Stimulated activated CD4-positive, alpha-beta T cell treated with anti-CD3 and anti-CD28 coated beads, Interleukin-1b, Interleukin-23, amount 100 ng/mL, for 48 hours (primary cell): ENCODE results near the gene CHAC2.
"Not testable (repeated sequence)": the region's sequence is repeated elsewhere in the genome, so short reads cannot be mapped to it uniquely, and the experiment has no call there.

Source experiments
- DNase-seq: peaks from one replicate; pipeline ENCODE4 v3.0.0-alpha.2; 2020

The CHAC2 gene

DNA sequence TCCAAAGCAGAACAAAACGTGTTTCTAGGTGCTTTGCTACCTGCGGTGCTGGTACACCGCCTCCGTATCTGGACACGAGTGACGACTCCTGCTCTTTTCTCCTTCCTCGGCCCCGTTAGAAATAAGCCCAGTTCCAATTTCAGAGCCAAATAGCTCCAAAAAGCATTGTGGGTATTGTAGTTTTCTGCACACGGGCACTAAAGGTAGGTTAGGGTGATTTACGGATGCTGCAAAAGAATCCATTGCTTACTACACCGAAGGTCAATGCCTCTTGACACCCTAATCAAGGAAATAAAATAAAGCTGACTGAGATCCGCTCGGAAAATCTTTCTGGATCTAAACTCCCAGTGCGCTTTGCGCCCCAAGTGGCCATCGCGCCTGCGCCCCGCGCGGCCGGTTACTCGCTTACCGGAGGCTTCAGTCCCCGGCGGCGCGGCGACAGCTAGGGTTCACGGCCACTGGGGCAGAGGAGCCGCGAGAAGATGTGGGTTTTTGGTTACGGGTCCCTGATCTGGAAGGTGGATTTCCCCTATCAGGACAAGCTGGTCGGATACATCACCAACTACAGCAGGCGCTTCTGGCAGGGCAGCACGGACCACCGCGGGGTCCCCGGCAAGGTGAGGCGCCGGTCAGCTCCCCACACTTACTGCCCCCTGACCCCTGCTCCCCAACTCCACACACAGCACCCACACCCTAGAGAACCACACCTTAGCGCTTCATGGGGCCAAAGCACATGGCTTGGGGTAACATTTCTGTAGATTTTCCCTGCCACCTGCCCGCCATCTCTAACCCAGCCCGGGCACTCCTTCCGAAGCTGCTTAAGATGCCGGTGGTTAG is at the start of gene CHAC2:
TSS of gene CHAC2 (plus strand) at position 400 of the 837 bp plus-strand sequence. CDS start at position 483, 83 bp downstream.
- DNase-seq, result peak; percentile 88

DNA sequence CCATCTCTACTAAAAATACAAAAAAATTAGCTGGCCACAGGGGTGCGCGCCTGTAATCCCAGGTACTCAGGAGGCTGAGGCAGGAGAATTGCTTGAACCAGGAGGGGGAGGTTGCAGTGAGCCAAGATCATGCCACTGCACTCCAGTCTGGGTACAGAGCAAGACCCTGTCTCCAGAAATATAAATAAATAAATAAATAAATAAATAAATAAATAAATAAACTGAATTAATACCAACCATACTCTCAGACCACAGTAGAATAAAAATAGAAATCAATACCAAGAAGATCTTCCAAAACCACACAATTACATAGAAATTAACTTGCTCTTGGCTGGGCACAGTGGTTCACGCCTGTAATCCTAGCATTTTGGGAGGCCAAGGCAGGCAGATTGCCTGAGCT is 46.7 kb upstream of the CHAC2 start:
- not testable (repeated sequence) for DNase-seq

DNA sequence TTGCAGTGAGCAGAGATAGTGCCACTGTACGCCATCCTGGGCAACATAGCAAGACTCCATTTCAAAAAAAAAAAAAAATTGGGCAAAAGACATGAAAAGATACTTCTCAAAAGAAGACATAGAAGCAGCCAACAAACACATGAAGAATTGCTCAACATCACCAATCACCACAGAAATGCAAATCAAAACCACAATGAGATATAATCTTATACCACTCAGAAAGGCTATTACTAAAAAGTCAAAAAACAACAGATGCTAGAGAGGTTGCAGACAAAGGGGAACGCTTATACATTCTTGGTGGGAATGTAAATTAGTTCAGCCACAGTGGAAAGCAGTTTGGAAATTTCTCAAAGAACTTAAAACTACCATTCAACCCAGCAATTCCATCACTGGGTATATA is 43.1 kb upstream of the CHAC2 start:
- no peak for DNase-seq

DNA sequence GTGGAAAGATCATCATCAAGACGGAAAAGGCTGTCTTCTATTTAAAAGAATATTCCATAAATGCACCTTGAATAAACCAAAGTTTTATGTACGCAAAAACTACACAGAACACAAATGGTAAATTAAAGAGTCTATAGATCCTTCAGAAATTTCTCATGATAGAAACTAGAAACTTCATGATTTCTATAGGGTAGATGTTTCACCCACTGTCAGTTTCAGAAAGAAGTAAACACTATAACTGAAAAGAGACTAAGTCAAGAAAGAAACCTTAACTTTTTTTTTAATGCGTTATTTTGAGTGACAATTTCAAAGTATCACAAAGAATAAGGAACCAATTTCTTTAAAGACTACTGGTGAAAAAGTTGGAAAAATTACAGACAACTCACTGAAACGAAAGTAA is 41.9 kb upstream of the CHAC2 start:
- DNase-seq, result no peak

DNA sequence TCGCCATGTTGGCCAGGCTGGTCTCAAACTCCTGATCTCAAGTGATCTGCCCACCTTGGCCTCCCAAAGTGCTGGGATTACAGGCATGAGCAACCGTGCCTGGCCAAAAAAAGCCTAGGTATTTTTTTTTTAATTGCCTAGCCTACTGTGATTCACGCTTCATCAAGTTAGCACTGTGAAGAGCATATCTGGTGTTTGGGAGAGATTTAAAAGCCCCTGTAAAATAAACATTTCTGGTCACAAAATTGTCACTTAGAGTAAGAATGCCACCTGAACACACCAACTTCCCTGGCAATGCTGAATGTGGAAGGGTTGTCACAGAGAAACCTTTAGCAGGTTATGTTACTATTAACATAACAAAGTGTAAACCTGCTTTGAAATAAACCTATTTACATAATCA is 39.7 kb upstream of the CHAC2 start:
- no peak for DNase-seq

DNA sequence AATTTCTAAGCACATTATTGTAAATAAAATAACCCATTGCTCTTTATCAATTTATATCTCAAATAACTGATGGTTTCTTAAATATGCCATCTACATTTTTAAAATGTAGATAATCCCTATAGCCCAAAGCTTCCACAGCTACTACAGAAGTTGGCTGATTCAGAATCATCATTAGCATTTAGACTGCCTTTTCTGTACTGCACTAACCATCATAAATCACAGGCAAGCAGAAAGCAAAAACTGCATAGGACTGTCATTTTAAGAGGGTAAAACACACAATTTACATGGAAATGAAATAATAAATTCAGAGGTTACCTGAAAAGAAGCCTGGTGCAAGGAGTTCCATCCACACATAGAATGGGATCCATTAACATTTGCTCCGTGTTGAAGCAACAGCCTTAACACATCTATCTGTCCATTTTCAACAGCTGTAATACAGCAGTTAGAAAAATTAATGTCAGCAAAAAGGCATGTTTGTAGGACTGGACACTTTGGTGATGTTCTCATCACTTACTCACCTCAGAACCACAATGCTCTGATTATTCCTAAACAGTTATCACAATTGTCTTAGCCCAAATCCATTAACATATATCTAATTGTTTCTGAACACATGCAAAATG is 38.4 kb upstream of the CHAC2 start:
- DNase-seq, result no peak

DNA sequence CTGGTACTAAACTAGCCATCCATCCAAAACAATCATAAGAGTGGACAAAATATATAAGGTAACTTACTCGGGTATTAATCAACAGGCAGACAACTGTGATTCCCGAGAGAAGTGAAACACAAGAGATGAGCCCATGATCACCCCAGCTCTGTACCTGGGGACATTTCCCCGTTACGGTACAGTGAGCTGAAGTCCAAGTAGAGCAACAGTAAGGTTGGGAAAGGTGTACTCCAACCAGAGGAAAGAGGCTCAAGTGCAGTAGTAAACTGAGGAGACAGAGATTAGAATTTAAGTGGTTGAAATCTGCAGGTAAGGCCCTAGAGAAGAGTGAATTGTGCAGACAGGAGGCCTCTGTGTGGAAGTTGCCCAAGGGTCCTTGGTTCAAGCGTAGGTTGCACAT is 30.5 kb upstream of the CHAC2 start:
- no peak for DNase-seq

DNA sequence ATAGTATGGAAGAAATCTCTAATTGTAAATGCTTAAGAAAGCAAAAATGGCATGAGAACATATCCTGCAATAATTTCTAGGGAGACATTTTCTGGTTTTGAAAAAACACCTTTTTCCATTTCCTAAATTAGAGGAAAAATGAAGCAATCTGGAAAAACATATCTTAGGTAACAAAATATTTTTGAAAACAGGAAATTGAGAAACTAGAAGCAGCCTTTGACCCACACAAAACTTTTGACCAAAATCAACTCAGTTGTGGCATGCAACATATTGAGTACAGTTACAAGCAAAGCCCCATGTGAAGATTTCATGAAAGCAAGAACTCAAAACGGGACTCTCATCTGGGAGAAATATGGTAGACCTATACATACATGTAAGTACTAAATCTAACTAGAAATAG is 28.6 kb upstream of the CHAC2 start:
- no peak for DNase-seq

DNA sequence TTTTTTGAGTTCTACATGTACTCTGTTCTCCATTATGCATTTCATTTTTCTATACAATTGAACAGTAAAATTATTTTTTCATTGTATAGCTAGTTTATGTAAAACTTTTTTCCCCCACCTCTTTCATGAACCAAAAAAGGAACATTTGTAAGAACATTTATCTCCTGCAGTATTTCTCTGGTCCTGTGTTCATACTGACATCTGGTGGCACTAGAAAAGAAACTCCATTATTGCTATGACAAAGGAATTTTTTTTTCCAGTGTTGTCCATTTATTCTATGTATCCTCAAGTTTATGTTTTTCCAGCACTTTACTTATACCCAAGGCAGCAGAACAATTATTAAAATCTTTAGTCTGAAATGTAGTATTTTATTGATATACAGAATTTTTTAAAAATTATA is 27.4 kb upstream of the CHAC2 start:
- no peak for DNase-seq

DNA sequence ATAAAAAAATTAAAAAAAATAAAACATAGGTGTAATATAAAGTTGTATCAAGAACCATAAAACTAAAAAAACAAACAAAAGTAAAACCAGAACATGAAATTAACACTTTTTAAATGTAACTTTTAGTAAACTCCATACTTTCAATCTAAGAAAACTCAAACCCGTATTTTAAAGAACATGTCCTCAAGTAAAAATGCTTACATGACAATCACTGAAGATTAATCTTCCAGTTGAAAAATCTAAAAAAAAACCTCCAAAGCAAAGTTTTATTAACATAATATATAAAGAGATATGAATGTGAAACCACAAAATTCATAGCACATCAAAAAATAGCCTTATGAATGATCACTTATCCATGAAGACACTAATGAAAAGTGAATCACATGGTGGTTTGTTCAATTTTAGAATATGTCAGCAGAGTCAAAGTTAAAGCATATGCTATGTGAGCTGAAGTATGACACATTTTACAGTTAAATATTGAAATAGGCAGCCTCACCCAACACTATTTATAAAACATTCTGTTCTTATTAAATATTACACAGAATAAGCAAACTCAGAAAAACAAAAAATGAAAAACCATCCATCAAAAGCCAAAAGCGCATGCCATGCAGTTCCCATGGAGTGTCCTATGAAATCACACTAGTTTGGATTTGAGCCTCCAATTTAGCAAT is 23.1 kb upstream of the CHAC2 start:
- no peak for DNase-seq

DNA sequence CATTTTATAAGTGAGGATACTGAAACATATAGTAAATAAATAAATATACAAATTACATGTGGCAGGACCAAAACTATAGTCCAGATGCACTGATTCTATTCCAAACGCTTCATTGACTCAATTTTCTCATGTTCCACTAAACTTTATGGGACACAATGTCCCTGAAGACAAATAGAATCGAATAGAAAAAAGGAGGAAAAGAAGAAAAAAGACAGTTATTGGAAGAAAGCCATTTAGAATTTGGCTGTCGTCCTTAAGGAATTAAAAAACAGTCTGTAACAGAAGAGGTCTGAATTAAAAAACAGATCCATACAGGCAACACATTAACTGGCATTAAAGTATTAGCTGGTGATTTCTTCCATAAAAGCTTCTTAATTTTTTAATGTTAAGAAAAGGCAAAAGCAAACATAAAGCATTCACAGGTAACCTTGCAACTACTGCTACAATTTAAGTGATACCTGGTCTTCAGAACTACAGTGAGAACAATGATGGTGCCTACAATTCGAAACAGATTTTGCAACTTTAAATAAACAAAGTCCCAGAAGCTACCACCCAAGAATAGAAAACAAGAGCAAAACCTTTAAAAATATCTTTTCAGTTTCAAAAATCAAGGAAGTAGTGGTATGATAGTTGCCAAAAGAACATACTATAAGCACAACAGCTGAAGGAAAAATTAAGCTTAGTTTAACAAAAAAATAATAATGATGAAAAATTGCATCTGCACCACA is 17.4 kb upstream of the CHAC2 start:
- no peak for DNase-seq

DNA sequence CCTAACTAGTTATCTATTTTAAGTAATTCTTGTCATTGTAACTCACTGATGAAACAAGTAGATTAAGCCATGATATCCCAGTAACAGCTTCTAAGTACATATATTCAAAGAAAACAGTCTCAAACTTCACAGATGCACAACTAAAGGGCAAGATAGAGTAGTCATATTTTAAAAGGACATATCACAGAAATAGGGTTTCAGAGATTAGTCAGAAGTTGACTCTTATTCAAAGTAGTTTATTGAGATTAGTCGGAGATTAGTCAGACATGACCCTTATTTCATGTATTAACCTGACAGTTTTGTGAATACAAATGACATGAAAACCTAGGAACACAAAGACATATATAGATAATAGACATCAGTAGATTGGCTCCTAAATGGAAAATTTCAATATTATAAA is 15.9 kb upstream of the CHAC2 start:
- DNase-seq, result no peak

DNA sequence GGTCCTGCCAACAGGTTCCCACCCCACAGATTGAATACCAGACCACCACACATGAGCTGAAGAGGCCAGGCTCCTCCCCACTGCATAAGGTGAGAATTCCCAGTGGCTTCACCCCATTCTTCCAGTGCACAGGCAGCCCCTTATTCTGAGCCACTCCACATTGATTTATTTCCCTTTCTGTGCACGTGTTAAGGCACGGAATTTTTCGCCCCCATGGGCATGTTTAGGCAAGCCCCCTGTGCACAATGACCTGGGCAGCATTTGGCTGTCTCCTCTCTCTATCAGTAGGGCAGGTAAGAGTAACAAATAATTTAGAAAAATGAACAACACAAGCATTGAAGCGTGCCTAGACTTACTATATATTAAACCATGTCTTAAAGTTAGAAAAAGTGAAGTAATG is 15.2 kb upstream of the CHAC2 start:
- no peak for DNase-seq

DNA sequence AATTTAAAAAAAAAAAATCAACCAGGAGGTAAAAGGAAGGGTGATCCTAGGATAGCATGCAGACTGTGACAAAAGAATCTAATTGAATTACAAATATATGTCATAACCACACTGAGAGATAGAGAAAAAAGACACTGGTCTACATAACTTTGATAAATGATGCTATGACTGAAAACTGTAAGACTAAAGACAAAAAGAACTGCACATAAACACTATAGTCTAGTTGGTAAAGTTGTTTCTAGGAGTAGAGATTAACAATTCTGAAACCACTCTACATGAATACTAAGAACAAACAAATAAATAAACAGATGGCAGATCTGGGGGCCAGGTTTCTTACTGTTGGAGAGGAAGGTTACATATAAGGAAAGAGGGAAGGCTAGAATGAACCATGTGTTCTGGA is 14.6 kb upstream of the CHAC2 start:
- no peak for DNase-seq

DNA sequence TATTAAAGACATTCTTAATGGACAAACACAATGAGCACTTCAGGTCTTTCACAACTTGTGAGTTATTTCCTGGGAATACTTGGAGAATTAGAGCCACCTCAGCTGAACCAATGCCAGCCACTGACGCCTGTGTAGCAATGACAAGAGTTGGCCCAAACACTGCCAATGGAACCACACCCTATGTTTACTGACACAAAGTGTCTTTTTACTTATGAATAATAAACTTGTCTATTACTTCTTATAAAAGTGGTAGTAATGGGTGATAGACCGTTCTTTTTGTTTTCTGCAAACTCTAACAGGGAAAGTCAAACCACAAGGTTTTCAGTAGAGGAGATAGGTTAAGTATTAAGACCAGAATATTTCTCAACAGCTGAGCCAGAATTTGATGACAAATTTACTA is 12.5 kb upstream of the CHAC2 start:
- DNase-seq, result no peak

DNA sequence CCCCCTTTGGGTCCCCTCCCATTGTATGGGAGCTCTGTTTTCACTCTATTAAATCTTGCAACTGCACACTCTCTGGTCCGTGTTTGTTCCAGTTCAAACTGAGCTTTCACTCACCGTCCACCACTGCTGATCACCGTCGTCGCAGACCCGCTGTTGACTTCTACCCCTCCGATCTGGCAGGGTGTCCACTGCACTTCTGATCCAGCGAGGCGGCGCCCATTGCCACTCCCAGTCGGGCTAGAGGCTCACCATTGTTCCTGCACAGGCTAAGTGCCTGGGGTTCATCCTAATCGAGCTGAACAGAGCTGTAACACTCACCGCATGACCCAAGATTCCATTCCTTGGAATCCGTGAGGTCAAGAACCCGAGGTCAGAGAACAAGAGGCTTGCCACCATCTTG is 11.0 kb upstream of the CHAC2 start:
- no peak for DNase-seq

DNA sequence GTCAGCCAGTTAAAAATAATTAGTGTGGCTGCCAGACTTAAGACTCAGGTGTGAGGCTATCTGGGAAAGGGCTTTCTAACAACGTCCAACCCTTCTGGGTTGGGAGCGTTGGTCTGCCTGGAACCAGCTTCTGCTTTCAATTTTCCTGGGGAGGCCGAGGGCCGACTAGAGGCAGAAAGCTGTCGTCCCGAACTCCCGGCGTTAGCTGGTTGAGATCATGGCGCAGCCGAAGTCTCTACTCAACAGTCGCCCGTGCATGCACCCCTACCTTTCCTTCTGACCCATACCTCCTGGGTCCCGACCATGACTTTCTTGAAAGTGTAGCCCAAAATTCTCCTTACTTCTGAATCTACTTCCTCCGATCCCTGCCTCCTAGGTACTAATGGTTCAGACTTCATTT is 10.4 kb upstream of the CHAC2 start:
- not testable (repeated sequence) for DNase-seq

DNA sequence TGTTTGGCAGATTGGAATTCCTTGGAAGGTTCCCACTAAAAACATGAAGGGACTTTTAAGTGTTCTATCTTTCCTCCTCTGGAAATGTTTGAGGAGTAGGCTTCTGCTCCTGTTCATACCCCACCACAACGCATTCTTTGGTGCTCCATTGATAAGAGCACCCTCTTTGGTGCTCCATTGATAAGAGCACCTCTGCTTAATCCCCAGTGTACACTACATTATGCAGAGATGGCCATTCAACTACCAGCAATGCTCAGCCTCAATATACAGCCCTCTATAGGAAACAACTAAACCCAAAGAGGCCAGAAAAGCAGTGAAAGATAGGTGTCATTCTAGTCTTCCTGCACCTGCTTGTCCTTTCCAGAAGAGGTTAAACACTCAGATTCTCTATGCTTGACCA is 1.8 kb upstream of the CHAC2 start:
- DNase-seq, result no peak

DNA sequence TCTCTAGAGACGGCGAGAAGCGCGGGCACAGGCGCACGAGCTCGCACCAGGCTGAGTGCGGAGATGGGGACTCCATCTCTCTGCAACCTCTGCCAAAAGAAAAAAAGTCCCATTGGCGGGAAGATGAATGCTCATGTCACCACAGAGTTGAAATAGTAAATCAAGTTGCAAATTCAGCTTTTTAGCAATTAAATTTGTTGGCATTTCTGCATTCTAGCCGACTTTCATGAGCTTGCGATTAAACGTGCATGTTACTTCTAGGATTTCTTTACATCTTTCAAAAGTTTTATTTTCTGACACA is 588 bp downstream of the CHAC2 start:
- no peak for DNase-seq

DNA sequence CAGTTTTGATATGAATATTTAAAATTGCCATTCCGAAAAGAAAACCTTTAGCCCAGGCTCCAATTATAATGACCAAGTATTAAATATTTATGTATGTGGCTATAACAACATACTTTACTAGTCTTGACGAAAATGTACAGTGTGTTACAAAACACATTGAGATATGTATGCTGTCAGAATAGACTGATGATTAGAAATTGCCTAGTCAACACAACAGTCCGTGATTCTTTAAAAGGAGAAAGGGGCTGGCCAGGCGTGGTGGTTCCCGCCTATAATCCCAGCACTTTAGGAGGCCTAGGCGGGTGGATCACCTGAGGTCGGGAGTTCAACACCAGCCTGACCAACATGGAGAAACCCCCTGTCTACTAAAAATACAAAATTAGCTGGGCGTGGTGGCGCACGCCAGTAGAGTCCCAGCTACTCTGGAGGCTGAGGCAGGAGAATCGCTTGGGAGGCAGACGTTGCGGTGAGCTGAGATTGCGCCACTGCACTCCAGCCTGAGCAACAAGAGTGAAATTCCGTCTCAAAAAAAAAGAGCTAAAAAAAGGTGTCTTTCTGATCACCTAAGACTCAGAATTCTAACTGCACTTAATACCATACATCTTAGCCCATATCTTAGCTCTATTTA is 1.8 kb downstream of the CHAC2 start:
- DNase-seq, result no peak

DNA sequence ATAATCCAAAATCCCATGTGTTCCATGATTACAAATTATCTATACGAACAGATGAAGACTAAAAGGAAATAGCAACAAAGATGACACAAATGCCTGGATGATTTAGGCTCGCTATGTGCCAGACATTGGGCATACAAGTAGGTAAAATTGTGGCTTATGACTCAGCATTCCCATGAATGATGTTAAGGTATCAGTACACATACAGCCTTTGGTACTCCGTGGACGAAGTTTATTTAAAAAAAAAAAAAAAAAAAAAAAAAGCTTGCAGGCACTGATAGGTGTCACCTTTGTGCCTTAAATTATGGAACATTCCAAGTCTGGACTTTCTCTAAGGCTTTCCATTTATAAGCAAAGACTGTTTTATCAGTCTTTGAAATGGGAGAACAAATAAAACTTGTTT is 2.7 kb downstream of the CHAC2 start:
- DNase-seq, result no peak

DNA sequence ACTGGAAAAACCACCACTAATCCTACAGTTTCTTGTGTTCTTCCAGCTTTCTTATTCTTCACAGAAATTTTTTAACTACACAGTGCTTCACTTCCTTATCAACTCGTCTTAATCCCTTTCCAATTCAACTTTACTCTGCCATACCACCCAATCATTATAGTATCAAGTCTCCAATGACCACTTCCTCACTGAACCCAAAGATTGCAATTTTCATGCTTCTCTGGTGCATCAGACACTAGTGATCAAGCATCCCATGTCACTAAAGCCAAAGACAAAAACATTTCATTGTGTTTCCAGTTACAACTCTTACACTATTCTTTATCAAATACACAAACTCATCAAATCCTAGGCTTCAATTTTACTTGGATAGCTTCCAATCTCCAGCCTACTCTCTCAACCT is 9.5 kb downstream of the CHAC2 start:
- no peak for DNase-seq

DNA sequence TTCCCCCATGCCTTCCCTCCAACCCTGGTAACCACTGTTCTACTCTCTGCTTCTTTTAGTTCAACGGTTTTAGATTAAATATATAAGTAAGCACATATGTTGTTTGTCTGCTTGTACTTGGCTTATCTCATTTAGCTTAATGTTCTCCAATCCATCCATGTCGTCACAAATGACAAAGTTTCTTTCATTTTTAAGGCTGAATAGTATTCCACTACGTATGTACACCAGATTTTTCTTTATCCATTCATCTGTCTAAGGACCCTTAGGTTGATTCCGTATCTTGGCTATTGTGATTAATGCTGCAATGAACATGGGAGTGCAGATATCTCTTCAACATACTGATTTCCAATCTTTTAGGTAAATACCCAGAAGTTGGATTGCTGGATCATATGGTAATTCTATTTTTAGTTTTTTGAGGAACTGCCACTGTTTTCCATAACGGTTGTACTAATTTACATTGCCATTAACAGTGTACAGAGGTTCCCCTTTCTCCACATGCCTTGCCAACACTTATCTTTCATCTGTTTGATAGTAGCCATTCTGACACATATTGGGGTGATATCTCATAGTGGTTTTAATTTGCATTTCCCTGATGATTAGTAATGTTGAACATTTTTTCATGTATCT is 11.0 kb downstream of the CHAC2 start:
- no peak for DNase-seq
